GM21717 (cell line): ENCODE measurements around the gene MBD5.
"Not testable (repeated sequence)": the region's sequence is repeated elsewhere in the genome, so short reads cannot be mapped to it uniquely, and the experiment has no call there.

Experiments
- ATAC-seq: cut with Tn5 transposase; IDR thresholded peaks from one replicate; pipeline ENCODE4 v1.9.1; 2021; ENCODE audit warnings: mild to moderate bottlenecking, moderate library complexity; ENCODE audit not compliant: unreplicated experiment

Gene MBD5

GRCh38 chr2:148538375-148538774, 517.5 kb downstream of the MBD5 start:
- ATAC-seq: no peak

GRCh38 chr2:148540022-148540421, 519.1 kb downstream of the MBD5 start:
- no peak for ATAC-seq

- no peak for ATAC-seq
Measured at GRCh38 chr2:148541792-148542191, 520.9 kb downstream of the MBD5 start.

GRCh38 chr2:148542614-148543013, 521.7 kb downstream of the MBD5 start:
- no peak for ATAC-seq

- not testable (repeated sequence) for ATAC-seq
Measured at GRCh38 chr2:148543088-148543540, 522.2 kb downstream of the MBD5 start.

- ATAC-seq: no peak
Measured at GRCh38 chr2:148545390-148546256, 524.7 kb downstream of the MBD5 start.

- ATAC-seq: no peak
Measured at GRCh38 chr2:148546270-148546669, 525.4 kb downstream of the MBD5 start.

- no peak for ATAC-seq
Measured at GRCh38 chr2:148548716-148549400, 528.0 kb downstream of the MBD5 start.

GRCh38 chr2:148552675-148553331, 531.9 kb downstream of the MBD5 start:
- no peak for ATAC-seq

- no peak for ATAC-seq
Measured at GRCh38 chr2:148553332-148553887, 532.5 kb downstream of the MBD5 start.

GRCh38 chr2:148554459-148555247, 533.8 kb downstream of the MBD5 start:
- ATAC-seq: no peak

- no peak for ATAC-seq
Measured at GRCh38 chr2:148555622-148556294, 534.9 kb downstream of the MBD5 start.

- no peak for ATAC-seq
Measured at GRCh38 chr2:148557844-148558436, 537.0 kb downstream of the MBD5 start.

- ATAC-seq: no peak
Measured at GRCh38 chr2:148560496-148560895, 539.6 kb downstream of the MBD5 start.

GRCh38 chr2:148561389-148561788, 540.5 kb downstream of the MBD5 start:
- ATAC-seq: no peak

GRCh38 chr2:148565272-148565894, 544.5 kb downstream of the MBD5 start:
- no peak for ATAC-seq
